ENCODE data around the gene MIPOL1. TPM values are rescaled to one million over a fixed set of nuclear protein-coding genes. Genes with fewer than 3 reads are reported as not detected.
A peak's percentile ranks its signal among the peaks of the same experiment; 100 is the strongest.

Gene MIPOL1
- total and polyA plus RNA-seq, 2 experiments from 2014 or later = 5.7 to 5.9 TPM

GRCh38 chr14:37253905-37254304 is 56.2 kb downstream of the MIPOL1 start:
- DNase-seq = peak; percentile 78
- in situ Hi-C loops (cut with MboI) = no loop called here

GRCh38 chr14:37254411-37254947 is 56.7 kb downstream of the MIPOL1 start:
- Histone ChIP-seq H3K9me3 (ENCODE audit: low read depth) (no peaks in the 10 kb centered on the region), H3K4me2 (ENCODE audit: unreplicated experiment) (no peak overlapping the region), H4K20me1 (ENCODE audit: insufficient read depth) (no peaks in the 10 kb centered on the region), H3K79me2 (ENCODE audit: insufficient read depth) (no peaks in the 10 kb centered on the region), H3K9ac (no peak overlapping the region), H3K4me3 (no peak overlapping the region), H3K27me3 (replicated peaks; ENCODE audit: insufficient read depth) (no peaks in the 10 kb centered on the region), H3K4me1 (ENCODE audit: insufficient read depth) (peaks cover 7% of the 10 kb centered on the region; the same call in 1 of the 2 replicates), H3F3A (ENCODE audit: insufficient read depth) (no peaks in the 10 kb centered on the region), H3K36me3 (ENCODE audit: low read depth) (no peaks in the 10 kb centered on the region), H2AFZ (no peak overlapping the region), H3K27ac (no peak overlapping the region), H3K9me2 (ENCODE audit: insufficient read depth) (no peaks in the 10 kb centered on the region)
- TF ChIP-seq EZH2phosphoT487 (IDR thresholded peaks at IDR 0.05; ENCODE audit: insufficient read depth, low read depth) (no peak), EZH2 (IDR thresholded peaks at IDR 0.05; ENCODE audit: insufficient read depth, poor library complexity, severe bottlenecking) (no peak)
- WGBS, 2 experiments (ENCODE audit: low coverage in 1 of 2, low lambda C conversion rate in 2 of 2, missing lambda C conversion rate in 2 of 2) = 93 to 95% methylated on average over 3 of the region's 3 CpGs
- in situ Hi-C loops (cut with MboI) = no loop called here
- DNase-seq = no peak

More at GRCh38 chr14:37253905-37254304, 56.2 kb downstream of the MIPOL1 start:
- Histone ChIP-seq H3K36me3 (ENCODE audit: low read depth) (no peaks in the 10 kb centered on the region), H3K9me3 (ENCODE audit: low read depth) (no peaks in the 10 kb centered on the region), H2AFZ (no peak overlapping the region), H3K27ac (no peak overlapping the region), H3K4me2 (ENCODE audit: unreplicated experiment) (no peak overlapping the region), H3F3A (ENCODE audit: insufficient read depth) (no peaks in the 10 kb centered on the region), H3K27me3 (replicated peaks; ENCODE audit: insufficient read depth) (no peaks in the 10 kb centered on the region), H4K20me1 (ENCODE audit: insufficient read depth) (no peaks in the 10 kb centered on the region), H3K9me2 (ENCODE audit: insufficient read depth) (no peaks in the 10 kb centered on the region), H3K4me3 (no peak overlapping the region), H3K4me1 (ENCODE audit: insufficient read depth) (peaks cover 7% of the 10 kb centered on the region; the same call in 1 of the 2 replicates), H3K9ac (no peak overlapping the region), H3K79me2 (ENCODE audit: insufficient read depth) (no peaks in the 10 kb centered on the region)
- TF ChIP-seq EZH2 (IDR thresholded peaks at IDR 0.05; ENCODE audit: insufficient read depth, poor library complexity, severe bottlenecking) (no peak), EZH2phosphoT487 (IDR thresholded peaks at IDR 0.05; ENCODE audit: insufficient read depth, low read depth) (no peak)
- 89 to 90% methylated on average over 1 of the region's 1 CpG for WGBS, 2 experiments (ENCODE audit: low coverage in 1 of 2, low lambda C conversion rate in 2 of 2, missing lambda C conversion rate in 2 of 2)

GRCh38 chr14:37257501-37258070 is 59.8 kb downstream of the MIPOL1 start:
- TF ChIP-seq EZH2phosphoT487 (IDR thresholded peaks at IDR 0.05; ENCODE audit: insufficient read depth, low read depth) (no peak), EZH2 (IDR thresholded peaks at IDR 0.05; ENCODE audit: insufficient read depth, poor library complexity, severe bottlenecking) (no peak)
- no peak for DNase-seq
- H3K27ac ChIP-seq = no peak overlapping the region

GRCh38 chr14:37262649-37263048 is 64.9 kb downstream of the MIPOL1 start:
- Histone ChIP-seq H3K9me3 (ENCODE audit: low read depth) (no peaks in the 10 kb centered on the region), H2AFZ (no peak overlapping the region), H3K36me3 (ENCODE audit: low read depth) (no peaks in the 10 kb centered on the region), H3K4me3 (no peak overlapping the region), H3K4me1 (ENCODE audit: insufficient read depth) (no peaks in the 10 kb centered on the region), H3F3A (ENCODE audit: insufficient read depth) (no peaks in the 10 kb centered on the region), H3K9ac (no peak overlapping the region), H3K27ac (no peak overlapping the region), H3K9me2 (ENCODE audit: insufficient read depth) (no peaks in the 10 kb centered on the region), H4K20me1 (ENCODE audit: insufficient read depth) (no peaks in the 10 kb centered on the region), H3K4me2 (ENCODE audit: unreplicated experiment) (no peak overlapping the region), H3K79me2 (ENCODE audit: insufficient read depth) (no peaks in the 10 kb centered on the region), H3K27me3 (replicated peaks; ENCODE audit: insufficient read depth) (no peaks in the 10 kb centered on the region)
- no peak for DNase-seq
- 86% methylated on average over 2 of the region's 2 CpGs for WGBS, 2 experiments (ENCODE audit: low coverage in 1 of 2, low lambda C conversion rate in 2 of 2, missing lambda C conversion rate in 2 of 2)
- in situ Hi-C loops (cut with MboI) = no loop called here
- TF ChIP-seq EZH2phosphoT487 (IDR thresholded peaks at IDR 0.05; ENCODE audit: insufficient read depth, low read depth) (no peak), EZH2 (IDR thresholded peaks at IDR 0.05; ENCODE audit: insufficient read depth, poor library complexity, severe bottlenecking) (no peak)

More at GRCh38 chr14:37257501-37258070, 59.8 kb downstream of the MIPOL1 start:
- Histone ChIP-seq H2AFZ (no peak overlapping the region), H3K9ac (no peak overlapping the region), H3K4me2 (ENCODE audit: unreplicated experiment) (no peak overlapping the region), H3K27me3 (replicated peaks; ENCODE audit: insufficient read depth) (no peaks in the 10 kb centered on the region), H3K36me3 (ENCODE audit: low read depth) (no peaks in the 10 kb centered on the region), H3K79me2 (ENCODE audit: insufficient read depth) (no peaks in the 10 kb centered on the region), H3K4me1 (ENCODE audit: insufficient read depth) (peaks cover 7% of the 10 kb centered on the region; the same call in 1 of the 2 replicates), H3K9me3 (ENCODE audit: low read depth) (no peaks in the 10 kb centered on the region), H3K4me3 (no peak overlapping the region), H3F3A (ENCODE audit: insufficient read depth) (no peaks in the 10 kb centered on the region), H3K9me2 (ENCODE audit: insufficient read depth) (no peaks in the 10 kb centered on the region), H4K20me1 (ENCODE audit: insufficient read depth) (no peaks in the 10 kb centered on the region)
- 91 to 95% methylated on average over 5 of the region's 5 CpGs for WGBS, 2 experiments (ENCODE audit: low coverage in 1 of 2, low lambda C conversion rate in 2 of 2, missing lambda C conversion rate in 2 of 2)
- in situ Hi-C loops (cut with MboI) = no loop called here
